Fibroblast of mammary gland (primary cell): Measurements from ENCODE around the gene LNPEP.
A peak's percentile ranks its signal among the peaks of the same experiment; 100 is the strongest.

Experiments used
- DNase-seq: peaks from one replicate; pipeline ENCODE4 v3.0.0-alpha.2; 2010; ENCODE audit warnings: low read depth
- H3K4me3 ChIP-seq: 2 replicates; pipeline ENCODE4 v1.5.1; 2011; ENCODE audit warnings: low read depth, mild to moderate bottlenecking, low read length, moderate library complexity; ENCODE audit not compliant: control insufficient read depth
- TF ChIP-seq, protein P1 (sequence below): conservative IDR thresholded peaks from 2 replicates; pipeline ENCODE4 v1.5.1; 2011; ENCODE audit warnings: low read depth, low read length, inconsistent platforms; ENCODE audit not compliant: control insufficient read depth, insufficient read depth

Gene LNPEP

DNA sequence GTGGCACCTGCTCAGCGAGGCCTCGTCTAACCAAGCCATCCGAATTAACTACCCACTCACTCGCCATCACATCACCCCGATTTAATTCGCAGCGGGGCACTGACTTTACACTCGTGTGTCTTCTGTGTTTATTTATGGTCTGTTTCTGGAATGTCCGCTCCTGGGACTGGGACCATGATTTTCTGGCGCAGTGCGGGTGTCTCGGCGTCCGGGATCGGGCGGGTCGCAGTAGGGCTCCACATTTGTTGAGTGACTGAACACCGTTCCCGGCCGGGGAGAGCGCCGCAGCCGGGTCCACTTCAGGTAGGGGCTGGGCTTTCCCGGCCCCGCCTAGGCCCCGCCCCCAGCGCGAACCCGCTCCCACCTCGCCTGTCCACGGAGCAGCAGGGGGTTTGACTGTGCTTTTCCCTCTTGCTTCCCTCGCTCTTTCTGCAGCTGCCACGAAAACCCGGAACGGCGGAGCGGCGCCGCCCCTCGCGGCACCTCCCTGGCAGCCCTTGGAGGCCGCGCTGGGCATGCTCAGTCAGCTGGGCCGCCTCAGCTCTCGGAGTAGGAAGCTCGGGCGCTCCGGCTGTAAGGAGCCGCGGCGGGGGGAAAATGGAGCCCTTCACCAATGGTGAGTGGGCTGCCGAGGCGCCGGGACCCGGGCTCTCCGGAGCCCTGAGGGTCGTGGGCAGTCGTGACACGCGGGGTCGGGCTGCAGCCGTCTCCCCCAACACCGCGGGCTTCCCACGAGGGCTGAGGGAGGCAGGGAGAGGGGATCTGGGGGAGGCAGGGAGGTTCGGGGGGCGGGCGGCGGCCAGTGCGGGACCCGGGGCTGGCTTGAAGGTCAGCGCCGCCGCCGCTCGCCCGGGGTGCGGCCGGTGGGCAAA is at the start of gene LNPEP:
Gene LNPEP, plus strand, starts transcription at position 522 of the 872 bp plus-strand sequence. Its CDS starts 76 bp downstream, at position 598.
- peak within 1 kb of the TSS; percentile 70 for H3K4me3 ChIP-seq
- TF ChIP-seq, protein P1, sequence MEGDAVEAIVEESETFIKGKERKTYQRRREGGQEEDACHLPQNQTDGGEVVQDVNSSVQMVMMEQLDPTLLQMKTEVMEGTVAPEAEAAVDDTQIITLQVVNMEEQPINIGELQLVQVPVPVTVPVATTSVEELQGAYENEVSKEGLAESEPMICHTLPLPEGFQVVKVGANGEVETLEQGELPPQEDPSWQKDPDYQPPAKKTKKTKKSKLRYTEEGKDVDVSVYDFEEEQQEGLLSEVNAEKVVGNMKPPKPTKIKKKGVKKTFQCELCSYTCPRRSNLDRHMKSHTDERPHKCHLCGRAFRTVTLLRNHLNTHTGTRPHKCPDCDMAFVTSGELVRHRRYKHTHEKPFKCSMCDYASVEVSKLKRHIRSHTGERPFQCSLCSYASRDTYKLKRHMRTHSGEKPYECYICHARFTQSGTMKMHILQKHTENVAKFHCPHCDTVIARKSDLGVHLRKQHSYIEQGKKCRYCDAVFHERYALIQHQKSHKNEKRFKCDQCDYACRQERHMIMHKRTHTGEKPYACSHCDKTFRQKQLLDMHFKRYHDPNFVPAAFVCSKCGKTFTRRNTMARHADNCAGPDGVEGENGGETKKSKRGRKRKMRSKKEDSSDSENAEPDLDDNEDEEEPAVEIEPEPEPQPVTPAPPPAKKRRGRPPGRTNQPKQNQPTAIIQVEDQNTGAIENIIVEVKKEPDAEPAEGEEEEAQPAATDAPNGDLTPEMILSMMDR, result no peak
- DNase-seq, result peak; percentile 95

DNA sequence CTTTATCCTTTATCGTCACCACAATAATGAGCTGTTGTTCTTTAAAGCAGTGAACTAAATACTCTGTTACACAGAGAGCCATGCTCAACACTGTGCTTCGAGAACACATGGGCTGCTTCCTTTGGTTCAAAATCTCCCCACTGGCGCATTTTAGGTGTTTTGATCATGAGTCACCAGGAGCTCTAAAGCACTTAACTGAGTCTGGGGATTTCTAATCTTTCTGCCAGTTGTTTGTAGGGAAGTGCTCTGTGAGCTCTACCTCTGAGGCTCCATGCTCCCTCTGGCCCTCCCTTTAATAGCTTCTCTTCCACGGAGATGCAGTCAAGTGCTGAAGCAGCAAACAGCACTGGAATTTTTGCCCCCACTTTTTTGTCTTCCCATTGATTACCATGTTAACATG is 42.5 kb upstream of the LNPEP start:
- H3K4me3 ChIP-seq, result no peak overlapping the region
- TF ChIP-seq, protein P1, result no peak
- DNase-seq, result peak; percentile 68

DNA sequence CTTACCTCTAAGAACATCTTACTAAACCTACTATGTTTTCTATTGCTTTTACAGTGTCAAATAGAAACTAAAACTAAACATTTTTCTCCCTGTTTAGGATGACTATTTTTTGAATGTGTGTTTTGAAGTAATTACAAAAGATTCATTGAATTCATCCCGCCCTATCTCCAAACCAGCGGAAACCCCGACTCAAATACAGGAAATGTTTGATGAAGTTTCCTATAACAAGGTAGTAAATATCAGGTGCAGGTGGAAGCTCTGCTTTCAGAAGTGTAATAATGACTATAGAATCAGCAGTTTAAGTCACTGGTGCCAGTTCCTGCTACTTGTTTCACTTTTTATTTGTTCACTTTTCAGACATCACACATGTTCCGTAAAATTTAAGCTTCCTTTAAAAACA is 39.6 kb upstream of the LNPEP start:
- DNase-seq, result no peak
- H3K4me3 ChIP-seq, result no peak overlapping the region
- TF ChIP-seq, protein P1, result no peak

DNA sequence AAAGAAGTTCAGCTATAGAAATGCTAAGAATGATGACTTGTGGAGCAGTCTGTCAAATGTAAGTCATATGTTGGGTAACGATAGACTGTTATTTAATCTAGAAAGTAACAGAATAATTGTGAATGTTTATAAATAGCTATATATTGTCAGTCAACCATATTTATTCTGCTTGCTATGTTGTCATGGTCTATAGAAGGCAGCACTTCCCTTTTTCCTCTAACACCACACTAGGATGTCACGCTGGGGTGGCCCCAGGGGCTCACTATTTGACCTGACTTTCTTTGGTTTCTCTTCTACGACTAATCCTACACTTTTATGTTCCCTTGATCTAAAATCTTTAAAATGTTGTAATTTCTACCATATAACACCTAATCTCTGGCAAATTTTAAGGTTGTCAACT is 39.1 kb upstream of the LNPEP start:
- DNase-seq, result no peak
- TF ChIP-seq, protein P1, result no peak
- no peak overlapping the region for H3K4me3 ChIP-seq

DNA sequence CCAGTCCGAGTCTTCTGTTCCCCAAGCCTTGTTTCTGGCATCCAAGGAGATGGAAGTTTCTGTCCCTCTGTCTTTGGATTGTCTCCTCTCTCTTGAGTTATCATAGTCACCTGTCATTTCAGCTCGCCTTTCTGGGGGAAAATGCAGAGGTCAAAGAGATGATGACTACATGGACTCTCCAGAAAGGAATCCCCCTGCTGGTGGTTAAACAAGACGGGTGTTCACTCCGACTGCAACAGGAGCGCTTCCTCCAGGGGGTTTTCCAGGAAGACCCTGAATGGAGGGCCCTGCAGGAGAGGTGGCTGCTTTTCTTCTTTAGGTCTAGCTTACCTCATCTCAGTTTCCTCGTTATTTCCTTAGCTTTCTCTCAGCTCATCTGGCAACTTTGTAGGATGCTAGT is 34.5 kb upstream of the LNPEP start:
- DNase-seq, result no peak
- no peak overlapping the region for H3K4me3 ChIP-seq
- TF ChIP-seq, protein P1, result no peak

DNA sequence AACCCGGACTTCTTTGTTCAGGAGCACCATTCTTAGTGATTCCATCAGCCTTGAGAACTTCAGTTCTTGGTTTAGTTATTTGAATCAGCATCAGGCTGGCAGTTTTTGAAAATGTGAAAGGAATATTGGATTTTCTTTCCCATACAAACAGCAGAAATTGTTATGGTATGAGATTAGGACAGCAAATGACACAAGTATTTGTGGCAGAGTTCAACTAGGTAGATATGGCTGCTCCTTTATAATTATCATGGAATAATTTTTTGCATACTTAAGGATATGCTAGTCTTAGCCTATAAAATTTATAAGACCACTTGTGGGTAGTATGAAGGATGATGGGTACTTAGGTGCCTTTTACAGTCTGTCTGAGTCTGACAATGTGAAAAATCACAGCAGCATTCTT is 34.0 kb upstream of the LNPEP start:
- no peak for DNase-seq
- TF ChIP-seq, protein P1, result no peak
- no peak overlapping the region for H3K4me3 ChIP-seq
